DND-41 (cell line): ENCODE measurements around the gene CCAR1.

ENCODE experiments used
- EZH2 ChIP-seq: IDR thresholded peaks from 3 replicates; pipeline ENCODE4 v1.6.1; 2012; ENCODE audit warnings: borderline replicate concordance, low read depth, mild to moderate bottlenecking, moderate library complexity, low read length, inconsistent platforms; ENCODE audit not compliant: severe bottlenecking
- TF ChIP-seq, protein P1 (sequence below): IDR thresholded peaks from 2 replicates; pipeline ENCODE4 v1.5.1; 2012; ENCODE audit warnings: borderline replicate concordance, low read length, moderate library complexity, mild to moderate bottlenecking; ENCODE audit not compliant: poor library complexity, severe bottlenecking; ENCODE audit errors: extremely low read depth

- TF ChIP-seq, protein P1, sequence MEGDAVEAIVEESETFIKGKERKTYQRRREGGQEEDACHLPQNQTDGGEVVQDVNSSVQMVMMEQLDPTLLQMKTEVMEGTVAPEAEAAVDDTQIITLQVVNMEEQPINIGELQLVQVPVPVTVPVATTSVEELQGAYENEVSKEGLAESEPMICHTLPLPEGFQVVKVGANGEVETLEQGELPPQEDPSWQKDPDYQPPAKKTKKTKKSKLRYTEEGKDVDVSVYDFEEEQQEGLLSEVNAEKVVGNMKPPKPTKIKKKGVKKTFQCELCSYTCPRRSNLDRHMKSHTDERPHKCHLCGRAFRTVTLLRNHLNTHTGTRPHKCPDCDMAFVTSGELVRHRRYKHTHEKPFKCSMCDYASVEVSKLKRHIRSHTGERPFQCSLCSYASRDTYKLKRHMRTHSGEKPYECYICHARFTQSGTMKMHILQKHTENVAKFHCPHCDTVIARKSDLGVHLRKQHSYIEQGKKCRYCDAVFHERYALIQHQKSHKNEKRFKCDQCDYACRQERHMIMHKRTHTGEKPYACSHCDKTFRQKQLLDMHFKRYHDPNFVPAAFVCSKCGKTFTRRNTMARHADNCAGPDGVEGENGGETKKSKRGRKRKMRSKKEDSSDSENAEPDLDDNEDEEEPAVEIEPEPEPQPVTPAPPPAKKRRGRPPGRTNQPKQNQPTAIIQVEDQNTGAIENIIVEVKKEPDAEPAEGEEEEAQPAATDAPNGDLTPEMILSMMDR = no peak
- no peak for TF ChIP-seq EZH2
Measured at GRCh38 chr10:68828833-68829232, 107.8 kb downstream of the CCAR1 start.
